Mucosa of rectum (tissue), 2 donors: ENCODE data around the gene KANTR.

Experiments
- H3K27ac ChIP-seq, 2 donors: one replicate each; pipeline ENCODE4 v1.7.0; 2013; ENCODE audit warnings: inconsistent platforms in 2 of 2, low read depth in 2 of 2, low read length in 2 of 2
- H3K27me3 ChIP-seq, 2 donors: one replicate each; pipeline ENCODE4 v1.7.0; 2013; ENCODE audit warnings: low read length in 2 of 2; ENCODE audit not compliant: control insufficient read depth in 2 of 2, insufficient read depth in 2 of 2
- H3K36me3 ChIP-seq, 2 donors: one replicate each; pipeline ENCODE4 v1.7.0; 2013; ENCODE audit warnings: low read length in 2 of 2; ENCODE audit not compliant: control insufficient read depth in 2 of 2, insufficient read depth in 2 of 2
- H3K4me1 ChIP-seq, 2 donors: one replicate each; pipeline ENCODE4 v1.7.0; 2013; ENCODE audit warnings: low read length in 2 of 2, mild to moderate bottlenecking in 1 of 2; ENCODE audit not compliant: control insufficient read depth in 2 of 2, insufficient read depth in 2 of 2
- H3K4me3 ChIP-seq, 2 donors: one replicate each; pipeline ENCODE4 v1.7.0; 2013; ENCODE audit warnings: low read length in 2 of 2
- H3K9ac ChIP-seq, 2 donors: one replicate each; pipeline ENCODE4 v1.7.0; 2013; ENCODE audit warnings: low read length in 2 of 2, low read depth in 1 of 2, mild to moderate bottlenecking in 1 of 2
- H3K9me3 ChIP-seq, 2 donors: one replicate each; pipeline ENCODE4 v1.7.0; 2013; ENCODE audit warnings: low read length in 2 of 2; ENCODE audit not compliant: control insufficient read depth in 2 of 2
- donor health status: healthy.
- donor health status: Normal muscosa, but diverticular disease.

The KANTR gene, protein sequence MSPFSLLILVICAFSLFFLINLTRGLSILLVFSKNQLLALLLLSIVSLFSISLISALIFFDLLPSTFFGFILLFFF

DNA sequence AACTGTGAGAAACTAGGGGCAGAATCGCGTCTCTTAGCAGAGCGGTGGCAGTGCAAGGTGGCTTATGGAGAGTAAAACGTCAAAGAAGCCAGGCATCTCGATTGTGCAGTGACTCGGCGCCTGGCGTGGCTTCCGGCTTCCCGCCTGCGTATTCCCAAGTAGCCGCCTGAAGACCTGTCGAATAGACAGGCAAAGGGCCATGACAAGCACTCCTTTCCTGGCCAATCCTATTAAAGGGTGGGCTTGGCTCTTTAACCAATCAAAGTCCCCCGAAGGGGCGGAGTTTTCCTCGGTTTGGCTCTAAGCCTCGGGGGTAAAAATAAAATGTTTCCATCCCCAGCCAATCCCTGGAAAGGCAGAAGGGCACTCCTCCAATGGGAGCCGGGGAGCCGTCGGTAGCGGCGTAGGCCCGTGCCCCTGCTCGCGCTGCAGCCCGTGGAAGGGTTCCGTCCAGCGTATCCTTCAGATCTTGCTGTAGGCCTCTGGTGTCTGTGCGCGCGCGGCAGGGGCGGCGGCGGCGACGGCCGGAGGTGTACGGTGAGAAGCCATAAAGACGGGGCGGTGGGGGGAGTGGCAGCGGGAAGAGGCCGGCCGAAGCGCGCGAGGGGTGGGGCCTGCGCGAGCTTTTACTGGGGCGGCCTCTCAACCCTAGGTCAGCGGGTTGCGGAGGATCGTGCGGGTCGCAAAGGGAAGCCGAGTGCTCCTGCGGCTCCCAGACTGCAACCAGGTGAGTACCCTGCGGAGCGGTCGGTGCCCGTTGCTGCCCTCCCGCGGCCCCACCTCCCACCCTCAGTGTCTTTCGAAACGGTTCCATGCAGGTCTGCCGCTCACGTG, at the start of gene KANTR:
Gene KANTR (plus strand): TSS at position 395 of the 834 bp plus-strand sequence. CDS start 30,131 bp downstream, outside the sequence.
- H3K9me3 ChIP-seq, result no peaks in the 10 kb centered on the region
- peak within 1 kb of the TSS; percentile 65 to 82 for H3K9ac ChIP-seq
- H3K4me3 ChIP-seq, result peak within 1 kb of the TSS; percentile 75 to 89
- peaks cover 0 to 3% of the 10 kb centered on the region in 2 donors for H3K4me1 ChIP-seq
- peak within 1 kb of the TSS; percentile 90 to 95 for H3K27ac ChIP-seq
- H3K27me3 ChIP-seq, result no peaks in the 10 kb centered on the region
- H3K36me3 ChIP-seq, result no peaks in the 10 kb centered on the region

DNA sequence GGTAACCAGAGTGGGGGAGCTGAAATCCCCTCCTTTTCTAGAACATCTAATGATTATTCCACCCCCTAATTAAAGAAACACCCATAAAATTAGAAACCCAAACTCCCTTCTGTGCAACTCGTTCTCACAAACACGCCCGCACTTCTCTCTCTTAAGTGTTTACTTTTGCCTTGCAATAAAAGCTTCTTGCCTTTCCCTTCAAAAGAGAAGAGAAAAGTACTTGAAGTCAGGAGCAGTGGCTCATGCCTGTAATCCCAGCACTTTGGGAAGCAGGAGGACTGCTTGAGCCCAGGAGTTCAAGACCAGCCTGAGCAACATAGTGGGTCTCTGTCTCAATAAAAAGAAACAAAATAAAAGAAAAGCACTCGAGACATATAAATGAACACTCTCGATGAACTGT, 48.9 kb upstream of the KANTR start:
- Histone ChIP-seq H3K9ac (no peak overlapping the region), H3K27me3 (peaks cover 0 to 10% of the 10 kb centered on the region in 2 donors), H3K4me3 (no peak overlapping the region), H3K27ac (no peak overlapping the region), H3K9me3 (no peaks in the 10 kb centered on the region), H3K4me1 (no peaks in the 10 kb centered on the region), H3K36me3 (no peaks in the 10 kb centered on the region)

- Histone ChIP-seq H3K36me3 (no peaks in the 10 kb centered on the region), H3K27me3 (peaks cover 0 to 11% of the 10 kb centered on the region in 2 donors), H3K4me3 (no peak overlapping the region), H3K9me3 (no peaks in the 10 kb centered on the region), H3K9ac (no peak overlapping the region), H3K4me1 (no peaks in the 10 kb centered on the region), H3K27ac (no peak overlapping the region)
These were observed 46.7 kb upstream of the KANTR start for GRCh38 chrX:53047228-53047627.

GRCh38 chrX:53048169-53049126, 45.5 kb upstream of the KANTR start, which contains the start of gene GPR173:
GPR173 (plus strand) TSS chrX:53048789; CDS start chrX:53076622, 27,833 bp downstream.
- Histone ChIP-seq H3K27me3 (peaks cover 0 to 7% of the 10 kb centered on the region in 2 donors), H3K27ac (no peak within 1 kb of the TSS)

GRCh38 chrX:53049127-53049517, 44.8 kb upstream of the KANTR start:
- no peak overlapping the region for H3K27ac ChIP-seq
- no peaks in the 10 kb centered on the region for H3K9me3 ChIP-seq
- peaks cover 0 to 4% of the 10 kb centered on the region in 2 donors for H3K27me3 ChIP-seq
- no peak overlapping the region for H3K9ac ChIP-seq
- no peaks in the 10 kb centered on the region for H3K4me1 ChIP-seq
- H3K36me3 ChIP-seq, result no peaks in the 10 kb centered on the region
- peak overlapping the region; percentile 2 to 34 for H3K4me3 ChIP-seq

More at GRCh38 chrX:53048169-53049126, 45.5 kb upstream of the KANTR start, which contains the start of gene GPR173:
- no peaks in the 10 kb centered on the region for H3K9me3 ChIP-seq
- no peak within 1 kb of the TSS for H3K9ac ChIP-seq
- no peaks in the 10 kb centered on the region for H3K36me3 ChIP-seq
- peak within 1 kb of the TSS; percentile 20 to 34 for H3K4me3 ChIP-seq
- no peaks in the 10 kb centered on the region for H3K4me1 ChIP-seq

GRCh38 chrX:53050841-53051240, 43.1 kb upstream of the KANTR start:
- Histone ChIP-seq H3K9me3 (no peaks in the 10 kb centered on the region), H3K4me3 (no peak overlapping the region), H3K36me3 (no peaks in the 10 kb centered on the region), H3K9ac (no peak overlapping the region), H3K27me3 (peaks cover 6 to 10% of the 10 kb centered on the region in 2 donors), H3K4me1 (no peaks in the 10 kb centered on the region), H3K27ac (no peak overlapping the region)

DNA sequence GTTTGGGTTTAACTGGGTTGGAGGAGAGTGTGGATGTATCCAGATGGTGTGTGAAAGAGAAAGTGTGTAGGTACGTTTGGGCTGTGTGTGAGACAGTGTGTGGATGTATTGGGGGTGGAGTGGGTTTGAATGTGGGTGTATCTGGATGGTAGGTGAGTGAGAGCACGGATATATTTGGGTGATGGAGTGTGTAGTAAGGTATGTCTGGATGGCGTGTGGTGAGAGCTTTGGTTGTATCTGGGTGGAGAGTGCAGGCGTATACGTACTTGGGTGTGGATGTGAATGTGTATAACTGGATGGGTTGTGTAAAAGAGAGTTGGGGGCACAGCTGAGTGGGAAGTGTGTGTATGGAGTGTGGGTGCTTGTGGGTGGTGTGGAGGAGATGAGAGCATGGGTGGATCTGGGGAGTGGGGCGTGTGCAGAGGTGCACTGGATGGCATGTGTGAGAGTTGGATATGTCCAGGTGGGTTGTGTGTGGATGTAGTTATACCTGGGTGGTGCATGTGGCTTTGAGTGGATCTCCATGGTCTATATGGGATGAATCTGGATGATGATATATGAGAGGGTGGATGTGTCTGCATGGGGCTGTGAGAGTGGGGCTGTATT, 38.6 kb upstream of the KANTR start:
- H3K9ac ChIP-seq, result no peak overlapping the region
- H3K36me3 ChIP-seq, result no peaks in the 10 kb centered on the region
- no peak overlapping the region for H3K4me3 ChIP-seq
- no peaks in the 10 kb centered on the region for H3K9me3 ChIP-seq
- no peak overlapping the region for H3K27ac ChIP-seq
- H3K27me3 ChIP-seq, result peaks cover 6 to 10% of the 10 kb centered on the region in 2 donors
- H3K4me1 ChIP-seq, result no peaks in the 10 kb centered on the region

GRCh38 chrX:53056292-53056691, 37.6 kb upstream of the KANTR start:
- no peaks in the 10 kb centered on the region for H3K4me1 ChIP-seq
- no peaks in the 10 kb centered on the region for H3K36me3 ChIP-seq
- H3K9me3 ChIP-seq, result no peaks in the 10 kb centered on the region
- no peak overlapping the region for H3K27ac ChIP-seq
- H3K9ac ChIP-seq, result no peak overlapping the region
- no peak overlapping the region for H3K4me3 ChIP-seq
- H3K27me3 ChIP-seq, result peaks cover 6% of the 10 kb centered on the region in 2 donors

DNA sequence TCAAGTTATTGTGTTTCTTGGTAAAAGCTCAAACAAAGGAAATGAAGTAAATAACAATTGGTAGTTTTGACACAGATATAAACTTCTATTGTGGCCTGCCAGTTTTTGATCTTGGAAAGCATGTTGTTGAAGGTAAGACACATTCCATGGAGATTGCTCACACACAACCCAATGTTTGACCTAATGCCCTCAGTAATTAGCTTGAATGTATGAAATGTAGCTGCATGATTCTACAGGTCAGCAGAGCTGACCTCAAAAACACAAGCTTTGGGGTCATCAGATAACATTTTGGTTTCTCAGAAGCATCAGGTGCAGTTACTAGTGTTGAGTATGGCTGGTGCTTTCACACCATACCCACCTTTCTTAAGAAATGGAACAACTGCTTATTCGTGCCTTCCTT, 28.8 kb upstream of the KANTR start:
- Histone ChIP-seq H3K9me3 (no peaks in the 10 kb centered on the region), H3K36me3 (no peaks in the 10 kb centered on the region), H3K9ac (no peak overlapping the region), H3K27me3 (peaks cover 0 to under 1% of the 10 kb centered on the region in 2 donors), H3K4me3 (no peak overlapping the region), H3K4me1 (no peaks in the 10 kb centered on the region), H3K27ac (no peak overlapping the region)
